Panc1 (cell line): ENCODE results near the gene KIAA1671. TPM values are rescaled to one million over a fixed set of nuclear protein-coding genes. Genes with fewer than 3 reads are reported as not detected.

Source experiments
- ATAC-seq: fragments of 200-7000 bp; cut with Tn5 transposase; 2 replicates; pipeline ENCODE4 v1.9.1; 2020; ENCODE audit warnings: mild to moderate bottlenecking, moderate library complexity
- BruUV-seq: library from RNA; stranded (reverse); fragments of 400-500 nt; replicated peaks from 2 replicates; lab custom pipeline; 2021; lab: Mats Ljungman, UMichigan
- CTCF ChIA-PET: fragments of 300-600 bp; sonication (Branson Sonifier 250); formaldehyde crosslinking; loops from one replicate; lab custom pipeline; 2022; ENCODE audit warnings: antibody characterized with exemption; lab: Charles Lee
- POLR2A ChIA-PET: fragments of 300-600 bp; sonication (Branson Sonifier 250); formaldehyde crosslinking; loops from one replicate; lab custom pipeline; 2022; ENCODE audit warnings: antibody characterized with exemption; lab: Charles Lee
- DNase-seq: peaks from one replicate; pipeline ENCODE4 v3.0.0-alpha.2; 2010; ENCODE audit warnings: low read depth, low spot score
- H3K27ac ChIP-seq: 2 replicates; pipeline ENCODE4 v1.5.1; 2011; ENCODE audit warnings: mild to moderate bottlenecking, low read length, inconsistent platforms
- H3K27me3 ChIP-seq: fragments of 200-500 bp; sonication (Bioruptor generic); 2 replicates; pipeline ENCODE4 v1.6.0; 2014; ENCODE audit warnings: low read length, inconsistent platforms; ENCODE audit not compliant: control insufficient read depth, insufficient read depth
- H3K36me3 ChIP-seq: fragments of 200-500 bp; sonication (Bioruptor generic); 2 replicates; pipeline ENCODE4 v1.5.1; 2014; ENCODE audit warnings: inconsistent platforms, mild to moderate bottlenecking, low read length, moderate library complexity; ENCODE audit not compliant: control insufficient read depth, insufficient read depth
- H3K4me1 ChIP-seq: 2 replicates; pipeline ENCODE4 v1.5.1; 2011; ENCODE audit warnings: inconsistent platforms, mild to moderate bottlenecking, low read length, moderate library complexity; ENCODE audit not compliant: control insufficient read depth, insufficient read depth
- H3K4me3 ChIP-seq, 2 experiments: 2 replicates each; pipeline ENCODE4 v1.5.1; 2011 to 2012; ENCODE audit warnings: low read depth in 2 of 2, low read length in 2 of 2, mild to moderate bottlenecking in 2 of 2, inconsistent platforms in 1 of 2, moderate library complexity in 1 of 2
- H3K9me3 ChIP-seq: fragments of 200-500 bp; sonication (Bioruptor generic); 2 replicates; pipeline ENCODE4 v1.5.1; 2014; ENCODE audit warnings: low read depth, mild to moderate bottlenecking, inconsistent platforms, low read length, moderate library complexity; ENCODE audit not compliant: control insufficient read depth, insufficient read depth
- POLR2AphosphoS5 ChIP-seq: IDR thresholded peaks from 2 replicates; pipeline ENCODE4 v1.6.1; 2012; ENCODE audit warnings: mild to moderate bottlenecking, low read depth, low read length, moderate library complexity
- SIN3A ChIP-seq: IDR thresholded peaks from 2 replicates; pipeline ENCODE4 v1.6.1; 2012; ENCODE audit warnings: low read depth, mild to moderate bottlenecking, low read length, moderate library complexity, borderline replicate concordance; ENCODE audit not compliant: insufficient read depth
- TCF7L2 ChIP-seq: IDR thresholded peaks from 2 replicates; pipeline ENCODE4 v1.6.1; 2011; ENCODE audit warnings: mild to moderate bottlenecking, low read depth, low read length, inconsistent platforms
- in situ Hi-C: cut with HindIII; loops from 2 replicates; pipeline ENCODE4 v1.10.0; 2016; ENCODE audit warnings: low sequenced_read_pairs, low pct_unique_long_range_greater_than_20kb
- intact Hi-C: fragments of 100-400 bp; cut with micrococcal nuclease; formaldehyde crosslinking; loops from one replicate; pipeline ENCODE4 v1.10.0; 2022; ENCODE audit not compliant: unreplicated experiment
- total RNA-seq: library from RNA; stranded (reverse); gene quantifications from one replicate; pipeline ENCODE4 v1.2.1, GENCODE V29; 2021; ENCODE audit not compliant: unreplicated experiment
- TF ChIP-seq, protein P1 (sequence below), 2 experiments: IDR thresholded peaks; 2 replicates each; pipeline ENCODE4 v1.6.1; 2011 to 2012; ENCODE audit warnings: low read depth in 2 of 2, control low read depth in 1 of 2, low read length in 1 of 2, mild to moderate bottlenecking in 1 of 2, moderate library complexity in 1 of 2; ENCODE audit not compliant: insufficient read depth in 1 of 2
- TF ChIP-seq, protein P2 (sequence below): fragments of 450-650 bp; IDR thresholded peaks from 2 replicates; pipeline ENCODE4 v1.5.1; 2017; ENCODE audit warnings: mild to moderate bottlenecking

Gene KIAA1671
- total RNA-seq, 1 experiment from 2014 or later, result 48.1 TPM

DNA sequence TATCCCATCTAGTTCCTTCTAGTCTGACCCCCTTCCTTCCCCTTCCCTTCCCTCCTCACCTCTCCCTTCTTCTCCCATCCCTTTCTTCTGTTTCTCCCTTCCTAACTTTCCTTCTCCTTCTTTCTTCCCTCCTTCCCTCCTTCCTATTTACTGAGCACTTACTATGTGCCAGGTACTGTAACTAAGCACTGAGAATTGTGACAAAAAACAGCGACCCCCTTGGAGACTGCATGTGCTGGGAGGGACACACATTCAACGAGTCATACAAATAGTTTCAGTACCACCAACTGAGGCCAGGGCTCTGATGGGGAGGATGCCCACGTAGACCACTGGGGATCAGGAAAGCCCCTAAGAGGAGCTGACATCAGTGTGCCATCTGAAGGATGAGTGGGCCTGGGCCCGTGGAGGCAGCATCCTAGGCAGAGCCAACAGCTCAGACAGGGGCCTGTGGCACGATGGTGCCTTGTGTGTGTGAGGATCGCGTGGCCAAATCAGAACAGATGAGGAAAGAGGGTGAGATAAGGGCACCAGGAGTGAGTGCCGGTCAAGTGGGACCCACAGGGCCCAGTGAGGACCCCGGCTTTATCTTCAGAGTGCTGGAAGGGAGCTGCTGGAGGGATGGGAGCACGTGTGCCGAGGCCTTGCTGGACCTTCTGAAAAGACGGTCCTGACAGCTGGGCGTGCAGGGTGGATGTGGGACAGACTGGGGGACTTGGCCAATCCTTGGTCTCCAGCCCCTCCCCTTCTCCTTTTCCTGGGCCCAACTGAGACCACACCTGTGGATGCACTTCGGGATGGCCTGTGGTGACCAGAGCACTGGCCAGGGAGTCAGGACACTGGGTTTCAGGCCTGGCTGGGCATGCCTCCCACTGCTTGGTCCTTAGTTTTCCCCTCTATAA, 208.8 kb downstream of the KIAA1671 start:
- Histone ChIP-seq H3K36me3 (no peaks in the 10 kb centered on the region), H3K4me1 (no peaks in the 10 kb centered on the region), H3K4me3 (no peak overlapping the region), H3K27me3 (no peaks in the 10 kb centered on the region), H3K27ac (no peak overlapping the region), H3K9me3 (no peaks in the 10 kb centered on the region)
- intact Hi-C loops (no loop called here), in situ Hi-C loops (no loop called here)
- DNase-seq (no peak), ATAC-seq (no peak)
- no TSS peak for BruUV-seq
- no peak for TF ChIP-seq TCF7L2
- TF ChIP-seq, protein P1, sequence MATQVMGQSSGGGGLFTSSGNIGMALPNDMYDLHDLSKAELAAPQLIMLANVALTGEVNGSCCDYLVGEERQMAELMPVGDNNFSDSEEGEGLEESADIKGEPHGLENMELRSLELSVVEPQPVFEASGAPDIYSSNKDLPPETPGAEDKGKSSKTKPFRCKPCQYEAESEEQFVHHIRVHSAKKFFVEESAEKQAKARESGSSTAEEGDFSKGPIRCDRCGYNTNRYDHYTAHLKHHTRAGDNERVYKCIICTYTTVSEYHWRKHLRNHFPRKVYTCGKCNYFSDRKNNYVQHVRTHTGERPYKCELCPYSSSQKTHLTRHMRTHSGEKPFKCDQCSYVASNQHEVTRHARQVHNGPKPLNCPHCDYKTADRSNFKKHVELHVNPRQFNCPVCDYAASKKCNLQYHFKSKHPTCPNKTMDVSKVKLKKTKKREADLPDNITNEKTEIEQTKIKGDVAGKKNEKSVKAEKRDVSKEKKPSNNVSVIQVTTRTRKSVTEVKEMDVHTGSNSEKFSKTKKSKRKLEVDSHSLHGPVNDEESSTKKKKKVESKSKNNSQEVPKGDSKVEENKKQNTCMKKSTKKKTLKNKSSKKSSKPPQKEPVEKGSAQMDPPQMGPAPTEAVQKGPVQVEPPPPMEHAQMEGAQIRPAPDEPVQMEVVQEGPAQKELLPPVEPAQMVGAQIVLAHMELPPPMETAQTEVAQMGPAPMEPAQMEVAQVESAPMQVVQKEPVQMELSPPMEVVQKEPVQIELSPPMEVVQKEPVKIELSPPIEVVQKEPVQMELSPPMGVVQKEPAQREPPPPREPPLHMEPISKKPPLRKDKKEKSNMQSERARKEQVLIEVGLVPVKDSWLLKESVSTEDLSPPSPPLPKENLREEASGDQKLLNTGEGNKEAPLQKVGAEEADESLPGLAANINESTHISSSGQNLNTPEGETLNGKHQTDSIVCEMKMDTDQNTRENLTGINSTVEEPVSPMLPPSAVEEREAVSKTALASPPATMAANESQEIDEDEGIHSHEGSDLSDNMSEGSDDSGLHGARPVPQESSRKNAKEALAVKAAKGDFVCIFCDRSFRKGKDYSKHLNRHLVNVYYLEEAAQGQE (IDR thresholded peaks at IDR 0.05; ENCODE audit: insufficient read depth in 1 of 2, low read depth in 2 of 2, low read length in 1 of 2), result no peak
- TF ChIP-seq, protein P2, sequence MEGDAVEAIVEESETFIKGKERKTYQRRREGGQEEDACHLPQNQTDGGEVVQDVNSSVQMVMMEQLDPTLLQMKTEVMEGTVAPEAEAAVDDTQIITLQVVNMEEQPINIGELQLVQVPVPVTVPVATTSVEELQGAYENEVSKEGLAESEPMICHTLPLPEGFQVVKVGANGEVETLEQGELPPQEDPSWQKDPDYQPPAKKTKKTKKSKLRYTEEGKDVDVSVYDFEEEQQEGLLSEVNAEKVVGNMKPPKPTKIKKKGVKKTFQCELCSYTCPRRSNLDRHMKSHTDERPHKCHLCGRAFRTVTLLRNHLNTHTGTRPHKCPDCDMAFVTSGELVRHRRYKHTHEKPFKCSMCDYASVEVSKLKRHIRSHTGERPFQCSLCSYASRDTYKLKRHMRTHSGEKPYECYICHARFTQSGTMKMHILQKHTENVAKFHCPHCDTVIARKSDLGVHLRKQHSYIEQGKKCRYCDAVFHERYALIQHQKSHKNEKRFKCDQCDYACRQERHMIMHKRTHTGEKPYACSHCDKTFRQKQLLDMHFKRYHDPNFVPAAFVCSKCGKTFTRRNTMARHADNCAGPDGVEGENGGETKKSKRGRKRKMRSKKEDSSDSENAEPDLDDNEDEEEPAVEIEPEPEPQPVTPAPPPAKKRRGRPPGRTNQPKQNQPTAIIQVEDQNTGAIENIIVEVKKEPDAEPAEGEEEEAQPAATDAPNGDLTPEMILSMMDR, result no peak
- no peak for TF ChIP-seq POLR2AphosphoS5
- no peak for TF ChIP-seq SIN3A
- CTCF ChIA-PET, result interaction anchor here (0.7 kb wide), 1 partner anchor 310 kb away, joined by 3 read pairs; no protein-coding TSS in a partner anchor
- POLR2A ChIA-PET, result no interaction called here

DNA sequence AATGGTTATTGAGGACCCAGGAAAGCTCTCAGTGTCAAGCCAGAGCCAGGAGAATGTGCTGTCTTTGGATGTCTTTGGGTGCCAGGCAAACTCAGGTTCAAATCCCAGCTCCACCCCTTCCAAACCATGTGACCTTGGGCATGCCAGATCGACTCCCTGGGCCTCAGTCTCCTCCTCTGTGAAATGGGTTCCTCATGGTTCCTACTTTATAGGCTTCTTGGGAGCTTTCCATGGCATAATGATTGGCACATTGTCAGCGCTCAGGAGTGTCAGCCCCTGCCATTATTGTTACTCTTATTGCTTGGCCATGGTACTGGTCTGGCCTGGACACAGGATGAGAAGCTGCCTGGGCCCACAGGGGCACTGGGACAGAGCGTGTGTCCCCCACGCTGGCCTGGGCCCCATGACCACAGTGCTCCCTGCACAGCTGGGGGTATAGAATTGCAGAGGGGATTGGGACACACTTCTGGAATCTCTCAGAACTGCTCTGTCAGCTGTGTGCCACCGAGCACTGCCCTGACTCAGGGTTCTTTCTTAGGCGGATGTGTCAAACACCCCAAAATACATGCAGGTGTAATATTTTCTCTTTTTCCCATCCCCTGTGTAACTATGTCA, 209.5 kb downstream of the KIAA1671 start:
- no peak for TF ChIP-seq POLR2AphosphoS5
- ATAC-seq (no peak), DNase-seq (no peak)
- Histone ChIP-seq H3K36me3 (no peaks in the 10 kb centered on the region), H3K27ac (no peak overlapping the region), H3K9me3 (no peaks in the 10 kb centered on the region), H3K4me3 (no peak overlapping the region), H3K27me3 (no peaks in the 10 kb centered on the region), H3K4me1 (peaks cover 5% of the 10 kb centered on the region)
- POLR2A ChIA-PET, result no interaction called here
- intact Hi-C loops (no loop called here), in situ Hi-C loops (no loop called here)
- BruUV-seq, result no TSS peak
- CTCF ChIA-PET, result no interaction called here

DNA sequence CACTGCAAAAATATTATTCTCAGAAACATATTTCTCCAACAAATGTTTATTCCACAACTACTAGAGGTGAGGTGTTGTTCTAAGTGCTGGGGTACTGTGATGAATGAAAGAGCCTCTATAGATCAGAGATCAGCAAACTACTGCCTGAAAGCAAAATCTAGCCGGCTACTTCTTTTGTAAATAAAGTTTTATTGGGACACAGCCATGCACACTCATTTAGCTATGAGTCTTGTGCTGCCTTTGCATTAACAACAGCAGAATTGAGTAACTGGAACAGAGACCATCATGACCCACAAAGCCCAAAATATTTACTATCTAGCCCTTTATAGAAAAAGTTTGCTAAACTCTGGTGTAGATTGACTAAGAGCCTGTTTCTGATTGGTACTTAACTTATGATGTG, 210.0 kb downstream of the KIAA1671 start:
- Histone ChIP-seq H3K4me1 (peaks cover 10% of the 10 kb centered on the region), H3K27me3 (no peaks in the 10 kb centered on the region), H3K4me3 (no peak overlapping the region), H3K36me3 (no peaks in the 10 kb centered on the region), H3K27ac (no peak overlapping the region), H3K9me3 (no peaks in the 10 kb centered on the region)
- ChIA-PET CTCF (no interaction called here), POLR2A (no interaction called here)
- intact Hi-C loops, result no loop called here
- in situ Hi-C loops, result no loop called here
- no peak for DNase-seq
- ATAC-seq, result no peak
- TF ChIP-seq POLR2AphosphoS5 (no peak), SIN3A (no peak), TCF7L2 (no peak)
- TF ChIP-seq, protein P1 (IDR thresholded peaks at IDR 0.05; ENCODE audit: insufficient read depth in 1 of 2, low read depth in 2 of 2, low read length in 1 of 2), result no peak
- TF ChIP-seq, protein P2, result no peak
- BruUV-seq, result no TSS peak
